Activated naive CD4-positive, alpha-beta T cell treated with anti-CD3 and anti-CD28 coated beads, Interleukin-2, amount 50 U/mL, for 16 hours (primary cell): Measurements from ENCODE around the gene WDFY4.

Experiments used
- DNase-seq: peaks from one replicate; pipeline ENCODE4 v3.0.0-alpha.2; 2020

WDFY4 gene

DNA sequence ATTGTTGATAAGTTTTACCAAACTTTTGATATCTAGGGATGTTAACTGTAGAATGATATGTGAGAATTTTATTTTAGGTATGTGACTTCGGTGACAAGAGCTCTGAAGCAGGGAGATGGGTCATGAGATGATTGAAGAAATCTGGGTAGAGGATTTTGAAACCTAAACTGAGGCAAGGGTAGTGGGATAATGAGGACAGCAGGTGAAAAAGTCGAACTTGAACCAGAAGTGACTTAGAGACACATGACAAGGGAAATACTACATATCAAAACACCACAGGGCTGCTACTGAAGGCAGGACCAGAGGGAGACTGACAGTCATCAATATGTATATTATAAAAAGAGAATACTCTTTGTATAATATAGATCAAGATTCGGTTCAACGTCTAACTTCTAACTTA, 113.2 kb downstream of the WDFY4 start:
- DNase-seq: no peak

DNA sequence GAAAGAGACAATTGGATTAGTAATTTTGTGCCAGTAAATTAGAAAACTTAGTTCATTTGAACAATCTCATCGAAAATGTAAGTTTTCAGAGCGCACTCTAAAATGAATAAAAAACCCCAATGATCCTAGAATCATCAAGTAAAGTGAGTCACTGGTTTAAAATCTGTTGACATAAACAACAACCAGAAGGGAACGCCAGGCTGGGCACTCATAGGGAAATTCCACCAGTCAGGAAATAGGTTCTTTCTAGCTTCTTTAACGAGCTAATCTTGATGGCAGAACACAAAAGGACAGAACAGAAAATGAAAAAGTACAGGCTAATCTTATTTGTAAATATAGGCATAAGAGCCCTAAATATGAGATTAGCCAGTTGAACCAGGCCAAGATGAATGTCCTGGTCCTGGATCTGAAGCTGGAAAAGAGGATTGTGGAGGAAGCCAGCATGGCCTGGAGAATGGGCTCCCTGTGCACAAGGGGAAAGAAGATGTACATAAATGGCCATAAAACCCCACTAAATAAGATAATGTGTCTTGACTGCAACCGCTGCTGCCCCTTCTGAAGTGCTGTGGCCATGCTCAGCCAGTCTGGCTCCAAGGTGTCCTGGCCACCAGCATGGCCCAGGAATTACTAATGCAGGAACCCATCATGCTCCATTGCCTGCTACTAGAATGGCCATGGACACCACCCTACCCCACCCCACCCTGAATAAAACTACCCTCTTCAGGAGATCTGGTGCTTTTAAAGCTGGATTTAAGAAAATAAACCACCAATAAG, 114.0 kb downstream of the WDFY4 start:
- no peak for DNase-seq

DNA sequence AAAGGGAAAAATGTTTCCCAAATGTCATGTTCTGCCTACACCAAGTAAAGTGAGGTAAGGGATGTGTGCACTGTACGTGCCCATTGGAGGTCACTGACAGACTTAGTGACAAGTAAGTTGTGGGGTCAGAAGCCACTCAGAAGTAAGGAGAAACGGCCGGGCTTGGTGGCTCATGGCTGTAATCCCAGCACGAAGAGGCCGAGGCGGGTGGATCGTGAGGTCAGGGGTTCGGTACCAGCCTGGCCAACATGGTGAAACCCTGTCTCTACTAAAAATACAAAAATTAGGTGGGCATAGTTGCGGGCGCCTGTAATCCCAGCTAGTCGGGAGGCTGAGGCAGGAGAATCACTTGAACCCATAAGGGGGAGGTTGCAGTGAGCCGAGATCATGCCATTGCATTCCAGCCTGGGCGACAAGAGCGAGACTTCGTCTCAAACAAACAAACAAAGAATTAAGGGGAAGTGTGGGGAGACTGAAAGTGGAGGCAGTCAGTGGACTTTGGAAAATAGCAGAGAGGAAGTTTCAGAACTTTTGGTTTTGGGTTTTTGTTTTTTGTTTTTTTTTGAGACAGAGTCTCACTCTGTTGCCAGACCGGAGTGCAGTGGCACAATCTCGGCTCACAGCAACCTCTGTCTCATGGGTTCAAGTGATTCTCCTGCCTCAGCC, 114.8 kb downstream of the WDFY4 start:
- no peak for DNase-seq

DNA sequence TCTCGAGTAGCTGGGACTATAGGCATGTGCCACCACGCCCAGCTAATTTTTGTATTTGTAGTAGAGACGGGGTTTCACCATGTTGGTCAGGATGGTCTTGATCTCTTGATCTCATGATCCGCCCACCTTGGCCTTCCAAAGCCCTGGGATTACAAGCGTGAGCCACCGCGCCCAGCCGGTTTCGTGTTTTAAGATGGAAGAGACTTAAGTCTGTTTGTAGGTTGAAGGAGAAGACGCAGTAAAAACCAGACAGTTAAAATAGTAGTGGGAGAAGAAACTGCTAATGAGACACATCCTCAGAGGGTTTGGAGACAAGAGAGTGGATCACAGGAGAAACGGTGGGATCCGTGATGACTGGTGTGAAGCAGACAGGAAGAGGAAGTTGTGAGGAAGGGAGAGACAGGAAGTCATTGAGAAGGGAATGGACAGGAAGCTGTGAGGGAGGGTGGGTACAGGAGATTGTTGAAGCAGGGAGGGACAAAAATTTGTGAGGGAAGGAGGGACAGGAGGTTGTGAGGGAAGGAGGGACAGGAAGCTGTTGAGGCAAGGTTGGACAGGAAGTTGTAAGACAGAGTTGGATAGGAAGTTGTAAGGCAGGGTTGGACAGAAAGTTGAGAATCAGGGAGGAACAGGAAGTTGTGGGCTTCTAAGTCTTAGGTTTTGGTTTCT, 115.5 kb downstream of the WDFY4 start:
- no peak for DNase-seq

DNA sequence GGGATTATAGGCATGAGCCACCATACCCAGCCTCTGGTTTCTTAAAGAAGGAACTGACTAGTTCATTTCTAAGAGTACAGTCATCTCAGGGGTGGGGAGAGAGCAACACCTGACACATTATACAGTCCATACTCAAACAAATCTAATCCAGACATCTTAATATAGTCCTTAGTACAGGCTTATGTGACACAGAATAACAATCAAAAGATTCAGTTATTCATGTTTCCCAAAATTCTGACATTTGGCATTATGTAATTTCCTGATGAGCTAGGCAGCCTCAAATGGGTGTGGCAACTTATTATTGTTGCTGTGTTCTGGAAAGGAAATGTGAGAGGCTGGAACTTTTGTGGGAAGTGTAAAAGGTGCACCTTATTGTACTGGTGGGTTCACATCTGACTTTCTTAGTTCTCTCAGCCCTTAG, 116.3 kb downstream of the WDFY4 start:
- DNase-seq: no peak

DNA sequence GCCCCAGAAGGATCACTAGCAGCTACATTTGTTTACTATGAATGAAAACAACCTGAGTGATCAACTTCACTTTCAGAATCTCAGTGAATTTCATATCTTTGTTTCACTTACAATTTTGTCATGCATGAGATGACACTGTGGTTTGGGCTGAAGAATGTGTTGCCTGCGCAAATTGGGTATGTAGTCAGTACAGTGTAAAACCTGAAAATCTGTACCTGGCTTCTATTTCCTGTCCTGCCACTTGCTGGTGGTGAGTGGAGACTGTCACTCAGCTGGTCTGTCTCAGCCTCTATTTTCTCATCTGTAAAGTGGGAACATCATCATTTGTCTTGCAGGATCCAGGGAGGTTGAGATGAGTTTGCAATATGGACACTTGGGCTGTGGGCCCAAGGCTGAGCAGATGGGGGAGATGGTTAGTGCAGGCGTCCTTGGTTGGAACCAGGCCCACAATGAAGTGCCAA, 118.0 kb downstream of the WDFY4 start:
- DNase-seq: no peak

DNA sequence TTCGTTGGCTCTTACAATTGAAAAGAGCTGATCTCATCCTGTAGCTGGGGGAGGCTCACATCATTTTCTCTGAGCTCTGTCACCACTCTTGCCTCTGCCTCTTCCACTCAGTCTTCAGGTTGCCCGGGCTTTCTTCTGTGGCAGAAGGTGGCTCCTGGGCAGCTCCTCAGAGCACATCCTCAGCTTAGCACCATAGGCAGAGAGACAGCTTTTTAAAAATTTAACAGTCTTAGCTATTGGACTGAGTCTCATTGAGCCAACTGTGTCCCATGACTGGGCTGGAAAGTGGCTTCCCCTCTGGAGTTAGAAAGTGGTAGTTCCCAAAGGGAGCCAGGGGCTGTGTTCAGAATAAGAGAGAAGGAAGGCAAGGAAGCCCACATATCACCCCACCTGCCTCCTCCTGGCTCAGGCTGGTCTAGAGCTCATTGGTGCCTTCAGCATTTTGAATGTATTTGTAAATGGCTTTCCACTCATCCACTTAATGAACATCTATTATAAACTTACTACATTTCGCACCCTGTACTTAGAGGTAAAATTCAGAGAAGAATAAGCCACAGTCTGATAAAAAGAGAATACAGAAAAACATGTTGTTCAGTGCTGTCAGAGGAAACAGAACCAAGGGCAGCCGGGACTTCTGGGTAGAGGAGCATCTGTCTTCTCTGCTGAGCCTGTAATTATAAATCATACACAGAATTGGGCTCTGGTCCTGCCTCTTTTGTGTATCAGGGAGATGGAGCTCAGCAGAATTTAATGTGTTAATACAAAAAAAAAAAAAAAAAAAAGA, 119.3 kb downstream of the WDFY4 start:
- no peak for DNase-seq

DNA sequence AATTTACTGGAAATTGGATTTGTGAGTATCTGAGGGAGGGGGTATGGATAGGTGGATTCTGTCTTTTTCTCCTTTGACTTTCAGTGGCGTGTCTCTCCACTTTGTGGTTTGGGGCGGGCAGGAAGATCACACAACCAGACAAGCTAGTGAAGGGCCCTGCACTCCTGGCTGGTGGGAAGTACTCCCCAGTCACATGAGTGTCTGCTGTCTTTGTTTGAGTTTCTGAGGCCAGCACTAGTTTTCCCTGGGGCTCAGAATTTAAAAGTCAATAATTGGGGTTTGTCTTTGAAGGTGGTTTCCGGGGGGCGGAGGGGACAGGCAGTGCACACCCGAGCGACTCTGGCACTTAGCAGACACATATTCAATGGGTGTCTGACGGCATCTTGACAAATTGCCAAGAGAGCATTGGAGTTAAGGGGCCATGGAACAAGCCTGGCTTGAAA, 120.1 kb downstream of the WDFY4 start:
- DNase-seq: no peak

DNA sequence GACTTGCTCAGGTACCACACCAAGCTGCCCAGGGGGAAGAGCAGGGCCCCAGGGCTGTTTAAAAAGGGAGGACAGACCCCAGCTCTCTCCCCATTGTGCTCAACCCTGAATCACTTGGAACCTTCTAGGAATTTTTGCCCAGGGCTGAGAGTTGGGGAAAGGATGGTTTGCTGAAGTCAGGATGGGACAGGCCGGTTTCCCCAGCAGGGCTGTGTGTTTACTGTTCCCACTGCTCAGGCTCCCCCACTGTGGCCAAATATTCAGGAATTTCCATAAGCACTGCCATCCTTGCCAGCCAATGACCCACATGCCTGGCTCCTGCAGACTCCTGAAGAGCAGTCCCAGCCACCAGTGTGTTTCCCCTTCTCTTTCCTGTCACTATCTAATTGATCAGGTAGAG, 120.7 kb downstream of the WDFY4 start:
- no peak for DNase-seq

DNA sequence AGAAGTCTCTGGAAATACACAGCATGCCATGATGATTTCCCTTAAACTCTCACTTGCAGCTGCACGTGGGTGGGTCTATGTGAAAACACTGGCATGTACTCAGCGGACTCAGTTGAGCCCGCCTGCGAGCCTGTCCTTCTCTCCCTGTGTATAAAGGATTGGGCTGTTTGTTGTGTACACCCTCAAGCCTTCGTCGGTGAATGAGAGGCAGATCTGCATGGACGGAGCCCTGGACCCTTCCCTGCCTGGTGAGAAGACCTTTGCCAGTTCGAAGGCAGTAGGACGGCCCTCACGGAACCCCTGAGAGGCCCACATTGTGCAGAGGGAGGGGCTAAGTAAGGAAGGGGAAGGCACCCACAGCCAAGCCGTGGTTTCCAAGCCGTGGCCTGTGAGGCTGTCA, 121.2 kb downstream of the WDFY4 start:
- DNase-seq: no peak

DNA sequence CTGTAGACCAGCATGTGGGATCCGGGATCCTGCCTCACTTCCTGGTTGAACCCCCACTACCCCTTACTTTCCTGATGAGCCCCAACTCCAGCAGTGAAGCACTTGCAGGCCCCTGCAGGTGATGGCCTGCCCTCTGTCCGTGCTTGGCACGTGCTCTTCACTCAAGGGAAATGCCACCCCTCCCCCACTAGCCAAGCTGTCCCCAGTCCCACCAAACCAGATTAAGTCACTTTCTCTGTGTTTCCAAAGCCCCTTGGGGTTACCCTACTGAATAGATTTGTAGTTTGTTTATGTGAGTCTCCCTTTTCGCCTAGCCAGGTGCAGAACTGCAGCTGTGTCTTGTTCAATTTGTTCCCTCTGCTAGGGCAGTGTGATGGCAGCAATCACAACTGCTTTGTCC, 121.7 kb downstream of the WDFY4 start:
- no peak for DNase-seq

DNA sequence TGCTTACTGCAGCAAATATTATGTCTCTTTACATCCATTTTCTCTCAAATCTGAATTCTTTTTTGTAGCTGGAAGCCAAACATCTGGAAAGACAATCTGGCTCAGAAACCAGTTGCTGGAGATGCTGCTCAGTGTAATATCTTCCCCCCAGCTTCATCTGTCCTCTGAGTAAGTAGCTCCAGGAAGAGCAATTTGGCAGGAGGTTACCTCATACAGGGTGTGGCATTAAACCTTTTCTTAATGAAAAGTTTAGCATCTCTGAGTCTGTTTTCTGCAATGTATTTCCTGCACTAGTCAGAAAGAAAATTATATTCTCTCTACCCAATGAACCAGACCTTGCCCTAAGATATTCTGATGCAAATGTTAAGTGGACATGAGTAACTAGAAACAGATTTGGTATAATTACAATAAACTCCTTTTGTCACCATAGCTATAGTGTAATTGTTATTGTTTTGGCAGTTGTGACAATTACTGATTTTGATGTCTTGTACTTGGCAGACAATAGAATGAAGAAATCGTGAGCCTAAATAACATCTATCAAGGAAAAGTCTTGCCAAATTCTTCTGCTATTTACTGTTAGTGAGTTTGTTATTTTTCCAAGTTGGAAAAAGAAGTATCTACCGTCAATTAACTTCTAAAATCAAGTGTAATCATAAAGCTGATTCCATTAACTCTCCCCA, 123.3 kb downstream of the WDFY4 start:
- DNase-seq: no peak

DNA sequence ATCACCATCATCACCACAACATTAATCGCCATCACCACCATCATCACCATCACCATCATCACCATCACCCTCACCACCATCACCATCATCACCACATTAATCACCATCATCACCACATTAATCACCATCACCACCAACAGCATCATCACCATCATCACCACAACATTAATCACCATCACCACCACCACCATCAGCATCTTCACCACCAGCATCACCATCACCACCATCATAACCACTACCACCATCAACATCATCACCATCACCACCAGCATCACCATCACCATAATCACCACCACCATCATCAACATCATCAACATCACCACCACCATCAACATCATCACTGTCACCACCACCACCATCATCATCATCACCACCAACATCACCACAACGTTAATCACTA, 124.6 kb downstream of the WDFY4 start:
- DNase-seq: no peak

DNA sequence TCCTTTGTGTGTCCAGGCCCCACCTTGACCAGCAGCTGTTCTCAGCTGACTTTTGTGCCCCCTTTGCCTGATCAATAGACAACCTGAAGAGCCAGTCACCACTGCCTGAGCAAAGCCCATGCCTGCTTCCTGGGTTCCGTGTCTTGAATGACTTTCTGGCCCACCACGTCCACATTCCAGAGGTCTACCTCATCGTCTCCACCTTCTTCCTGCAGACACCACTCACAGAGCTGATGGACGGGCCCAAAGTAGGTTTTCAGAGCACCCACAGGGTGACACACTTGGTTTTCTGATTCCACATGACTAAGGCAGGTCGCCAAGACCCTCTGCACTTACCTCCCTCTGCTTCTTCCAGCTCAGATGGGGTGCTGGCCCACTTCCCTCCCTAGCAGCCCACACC, 126.8 kb downstream of the WDFY4 start:
- no peak for DNase-seq

DNA sequence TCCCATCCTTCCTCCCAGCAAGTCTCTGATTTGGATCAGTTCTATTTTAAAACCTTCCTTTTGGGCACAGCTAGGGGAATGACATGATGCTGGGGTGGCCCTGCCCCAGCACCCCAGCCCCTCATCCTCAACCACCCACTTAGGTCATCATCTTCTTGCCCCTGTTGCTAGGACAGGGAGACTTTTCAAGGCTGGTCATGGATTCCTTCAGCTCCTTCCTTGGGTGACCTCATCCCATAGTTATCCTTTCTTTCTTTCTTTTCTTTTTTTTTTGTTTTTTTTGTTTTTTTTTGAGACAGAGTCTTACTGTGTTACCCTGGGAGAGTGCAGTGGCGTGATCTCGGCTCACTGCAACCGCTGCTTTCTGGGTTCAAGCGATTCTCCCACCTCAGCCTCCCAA, 127.2 kb downstream of the WDFY4 start:
- no peak for DNase-seq

DNA sequence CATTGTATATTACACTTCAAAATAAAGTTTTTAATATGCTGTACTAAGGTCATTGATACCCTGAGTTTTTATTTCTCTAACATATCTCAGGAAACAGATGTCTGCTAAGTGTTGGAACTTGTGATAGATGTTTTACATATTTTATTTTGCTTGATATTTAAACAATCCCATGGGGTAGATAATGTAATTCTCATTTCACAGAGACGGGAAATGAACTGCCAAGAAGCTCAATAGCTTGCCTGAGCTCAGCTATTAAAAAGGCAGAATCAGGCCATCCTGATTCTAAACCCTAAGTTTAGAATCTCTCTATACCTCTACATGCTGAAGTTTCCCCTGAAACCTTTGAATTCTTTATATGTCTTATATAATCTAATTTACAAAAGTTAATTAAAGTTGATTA, 128.6 kb downstream of the WDFY4 start:
- DNase-seq: no peak

DNA sequence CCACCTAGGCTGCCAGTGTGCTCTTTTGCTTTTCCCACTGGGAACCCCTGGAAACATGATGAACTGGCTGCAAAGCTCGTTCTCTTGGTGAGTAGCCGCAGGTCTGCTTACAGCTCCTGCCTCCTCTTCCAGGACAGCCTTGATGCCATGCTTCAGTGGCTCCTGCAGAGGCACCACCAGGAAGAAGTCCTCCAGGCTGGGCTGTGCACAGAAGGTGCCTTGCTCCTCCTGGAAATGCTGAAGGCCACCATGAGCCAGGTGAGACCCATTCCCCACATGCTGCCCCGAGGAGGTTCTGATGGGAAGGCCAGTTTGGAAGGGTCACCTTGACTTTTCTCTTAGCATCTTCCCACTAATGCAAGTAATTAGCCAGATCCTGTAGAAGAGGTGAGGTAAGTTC, 129.2 kb downstream of the WDFY4 start:
- DNase-seq: no peak

DNA sequence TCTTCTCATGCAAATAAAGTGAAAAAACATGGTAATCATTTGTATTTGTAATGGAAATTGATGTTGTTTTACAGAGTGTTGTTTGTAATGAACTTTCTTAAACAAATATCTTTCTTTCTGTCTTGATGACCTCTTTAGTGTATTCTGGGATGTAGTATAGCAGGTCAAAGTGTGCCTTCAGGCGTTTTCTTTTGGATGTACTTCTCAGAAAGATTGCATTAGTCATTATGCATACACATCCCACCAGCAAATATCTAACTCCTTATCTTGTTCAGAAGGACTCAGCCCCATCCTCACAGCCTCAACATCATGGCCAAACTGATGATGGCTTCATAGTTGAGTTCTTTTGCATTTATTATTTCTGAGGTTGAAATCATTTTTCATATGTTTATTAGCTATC, 130.3 kb downstream of the WDFY4 start:
- no peak for DNase-seq

DNA sequence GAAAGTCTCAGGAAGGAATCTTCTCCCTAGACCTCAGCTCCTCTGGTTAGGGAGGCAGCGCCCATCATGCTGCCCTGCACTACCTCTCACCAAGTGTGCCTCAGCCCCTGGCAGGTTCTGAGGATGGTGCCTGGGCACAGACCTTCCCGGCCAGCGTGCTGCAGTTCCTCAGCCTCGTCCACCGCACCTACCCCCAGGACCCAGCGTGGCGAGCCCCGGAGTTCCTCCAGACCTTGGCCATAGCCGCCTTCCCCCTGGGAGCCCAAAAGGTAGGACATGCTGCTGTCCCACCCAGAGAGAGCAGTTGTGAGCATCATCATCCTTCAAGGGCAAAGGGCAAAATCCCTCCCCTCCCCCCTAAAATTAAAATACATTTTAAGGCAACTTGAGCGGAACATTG, 132.5 kb downstream of the WDFY4 start:
- no peak for DNase-seq

DNA sequence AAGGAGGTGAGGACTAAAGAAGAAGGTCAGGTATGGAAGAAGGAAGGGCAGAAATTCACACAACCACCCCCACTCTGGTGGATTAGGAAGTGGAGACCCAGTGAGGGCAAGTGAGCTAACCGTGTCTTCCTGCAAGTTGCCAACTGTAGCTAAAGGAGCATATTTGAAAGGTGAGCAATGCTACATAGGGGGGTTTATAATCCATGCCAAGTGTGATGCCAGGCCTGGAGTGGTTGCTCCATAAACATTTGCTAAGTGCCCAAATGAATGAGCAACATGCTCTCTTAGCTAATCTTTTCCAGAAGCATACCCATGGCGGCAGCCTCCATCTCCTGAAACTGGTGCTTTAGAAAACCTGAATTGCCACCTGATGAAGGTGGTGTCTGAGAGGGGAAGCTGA, 133.4 kb downstream of the WDFY4 start:
- no peak for DNase-seq

DNA sequence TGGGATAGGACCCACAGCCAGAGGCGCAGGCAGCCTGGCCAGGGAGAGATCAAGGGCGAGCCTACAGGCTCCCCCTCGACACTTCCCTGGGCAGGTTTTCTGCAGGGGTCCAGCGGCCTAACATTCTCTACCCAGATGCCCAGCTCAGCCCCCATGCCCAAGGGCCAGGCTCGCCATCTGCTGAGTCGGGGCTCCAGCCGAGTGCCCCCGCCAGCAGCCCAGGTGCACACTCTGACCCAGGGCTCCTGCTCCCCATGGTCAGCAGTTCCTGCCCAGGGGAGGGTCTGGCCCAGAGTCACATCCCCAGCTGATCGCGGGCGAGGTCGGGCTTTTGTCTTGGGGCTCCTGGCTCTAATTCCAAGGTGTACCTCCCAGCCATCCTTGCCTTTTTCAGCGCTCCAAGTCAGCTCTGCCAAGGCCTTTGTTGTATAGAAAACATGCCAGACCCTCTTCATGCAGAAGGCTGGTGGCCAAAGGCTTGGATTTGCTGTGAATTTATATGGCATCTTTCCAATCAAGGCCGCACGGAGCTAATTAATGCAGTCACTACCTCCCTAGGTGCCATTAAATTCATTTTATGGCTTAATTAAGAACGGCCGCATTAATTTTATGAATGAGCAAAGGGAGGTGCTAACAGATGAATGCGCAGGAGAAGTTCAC, 134.3 kb downstream of the WDFY4 start:
- DNase-seq: no peak

DNA sequence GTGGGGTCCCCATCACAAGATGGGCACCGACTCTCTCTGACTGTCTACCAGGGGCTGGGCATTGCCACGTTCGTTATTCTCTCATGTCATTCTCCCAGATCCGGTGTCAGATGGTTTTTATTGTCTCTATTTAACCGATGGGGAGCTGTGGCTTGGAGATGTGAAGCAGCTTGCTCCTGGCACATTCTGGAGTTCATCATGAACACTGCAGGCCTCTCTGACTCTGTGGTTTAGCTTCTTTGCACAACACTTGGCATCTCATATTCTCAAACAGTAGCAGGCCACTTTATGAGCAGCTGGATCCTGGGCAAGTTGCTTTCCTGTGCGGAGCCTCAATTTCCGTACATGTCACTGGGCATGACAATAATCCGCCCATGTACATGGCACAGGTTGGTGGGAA, 135.1 kb downstream of the WDFY4 start:
- no peak for DNase-seq
